A549 (cell line): ENCODE data around the gene CADPS2.

ENCODE experiments used
- CTCF ChIP-seq: fragments of >200 bp; sonication (Bioruptor Twin); formaldehyde crosslinking; IDR thresholded peaks from 3 replicates; pipeline ENCODE4 v1.5.1; 2016
- JUN ChIP-seq, 2 experiments: fragments of >200 bp; sonication (Bioruptor Twin); formaldehyde crosslinking; IDR thresholded peaks; 2 replicates in 1 of 2; 3 replicates in 1 of 2; pipeline ENCODE4 v1.6.1; 2016 to 2017
- MAZ ChIP-seq: fragments of 150-350 bp; IDR thresholded peaks from 2 replicates; pipeline ENCODE4 v1.6.1; 2014; ENCODE audit warnings: antibody characterized with exemption, low read depth, low read length, borderline replicate concordance
- RAD21 ChIP-seq, 2 experiments: fragments of >200 bp in 1 of 2; sonication (Bioruptor Twin) in 1 of 2; formaldehyde crosslinking in 1 of 2; IDR thresholded peaks in 1 of 2; conservative IDR thresholded peaks in 1 of 2; 2 replicates in 1 of 2; 3 replicates in 1 of 2; pipeline ENCODE4 v1.6.1; 2012 to 2018; ENCODE audit warnings: inconsistent platforms in 1 of 2
- USF2 ChIP-seq: fragments of 450-650 bp; IDR thresholded peaks from 2 replicates; pipeline ENCODE4 v1.6.1; 2014; ENCODE audit warnings: antibody characterized with exemption

- TF ChIP-seq CTCF (no peak), JUN (IDR thresholded peaks at IDR 0.05) (no peak), MAZ (no peak), USF2 (no peak), RAD21 (conservative IDR thresholded peaks at IDR 0.05 in 1 of 2, IDR thresholded peaks at IDR 0.05 in 1 of 2) (no peak)
Measured at GRCh38 chr7:122889116-122889515, 2.9 kb upstream of the CADPS2 start.
